Stimulated activated CD8-positive, alpha-beta memory T cell treated with anti-CD3 and anti-CD28 coated beads, Interleukin-15, amount 100 ng/mL, for 24 hours (primary cell): Measurements from ENCODE around the gene GTPBP3.

Experiments used
- DNase-seq: peaks from one replicate; pipeline ENCODE4 v3.0.0-alpha.2; 2020; ENCODE audit warnings: low read depth

Gene GTPBP3

DNA sequence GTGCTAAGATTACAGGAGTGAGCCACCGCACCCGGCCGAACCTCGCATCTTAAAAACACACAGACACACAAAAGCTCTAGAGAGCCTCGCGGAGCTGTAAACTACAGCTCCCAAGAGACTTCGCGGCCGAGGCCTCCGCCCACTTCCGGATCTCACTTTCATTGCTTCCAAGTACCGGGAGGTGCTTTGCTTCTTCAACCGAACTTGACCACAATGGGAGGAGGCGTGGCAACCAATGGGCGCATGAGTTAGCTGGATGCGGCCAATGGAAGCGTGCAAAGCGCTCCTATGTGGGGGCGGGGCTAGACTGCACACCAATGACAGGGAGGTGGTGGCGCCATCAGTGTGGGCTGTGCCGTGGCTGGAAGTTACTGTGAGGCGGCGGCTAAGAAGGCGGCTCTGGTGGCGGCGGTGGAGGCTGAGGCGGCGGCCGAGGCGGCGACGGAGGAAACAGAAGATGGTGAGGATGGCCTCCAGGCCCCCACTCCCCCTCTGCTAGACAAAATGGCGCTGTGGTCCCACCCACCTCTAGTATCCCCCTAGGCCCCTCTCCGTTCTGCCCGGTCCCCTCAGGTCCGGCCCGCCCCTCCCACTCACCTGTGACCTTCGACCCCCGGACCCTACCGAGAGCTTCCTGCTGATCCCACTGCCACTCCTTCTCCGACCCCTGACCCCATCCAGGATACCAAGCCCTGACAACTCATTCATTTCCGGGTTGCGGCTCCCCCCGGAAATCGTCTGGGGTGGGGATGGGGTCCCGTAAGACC, 28.0 kb upstream of the GTPBP3 start, which contains the start of gene DDA1:
TSS of gene DDA1 (plus strand) at position 366 of the 767 bp plus-strand sequence. CDS start at position 458, 92 bp downstream.
- DNase-seq, result peak; percentile 78

GRCh38 chr19:17309965-17310461, 27.3 kb upstream of the GTPBP3 start:
- no peak for DNase-seq

- no peak for DNase-seq
Measured at GRCh38 chr19:17311455-17312188, 25.7 kb upstream of the GTPBP3 start.

GRCh38 chr19:17312189-17313113, 24.9 kb upstream of the GTPBP3 start:
- DNase-seq, result no peak

- DNase-seq, result no peak
Measured at GRCh38 chr19:17314007-17314593, 23.3 kb upstream of the GTPBP3 start.

DNA sequence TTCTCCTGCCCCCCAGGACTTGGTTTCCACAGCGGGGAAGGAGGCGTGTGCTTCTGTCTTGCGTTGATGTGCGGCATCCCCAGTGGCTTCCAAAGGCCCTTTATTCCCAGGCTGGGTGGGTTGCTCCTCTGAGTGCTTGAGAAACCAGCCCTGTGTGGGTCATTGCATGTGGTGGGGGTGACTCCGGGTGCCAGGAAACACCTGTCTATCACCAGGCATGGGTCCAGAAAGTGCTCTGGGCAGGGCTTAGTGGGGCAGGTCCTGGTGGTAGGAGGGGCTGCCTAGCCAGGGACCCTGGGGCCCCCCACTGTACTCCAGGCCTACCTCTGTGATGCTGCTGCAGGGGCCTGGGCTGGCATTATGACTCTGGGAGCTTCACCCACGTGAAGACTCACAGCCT, 18.4 kb upstream of the GTPBP3 start:
- no peak for DNase-seq

DNA sequence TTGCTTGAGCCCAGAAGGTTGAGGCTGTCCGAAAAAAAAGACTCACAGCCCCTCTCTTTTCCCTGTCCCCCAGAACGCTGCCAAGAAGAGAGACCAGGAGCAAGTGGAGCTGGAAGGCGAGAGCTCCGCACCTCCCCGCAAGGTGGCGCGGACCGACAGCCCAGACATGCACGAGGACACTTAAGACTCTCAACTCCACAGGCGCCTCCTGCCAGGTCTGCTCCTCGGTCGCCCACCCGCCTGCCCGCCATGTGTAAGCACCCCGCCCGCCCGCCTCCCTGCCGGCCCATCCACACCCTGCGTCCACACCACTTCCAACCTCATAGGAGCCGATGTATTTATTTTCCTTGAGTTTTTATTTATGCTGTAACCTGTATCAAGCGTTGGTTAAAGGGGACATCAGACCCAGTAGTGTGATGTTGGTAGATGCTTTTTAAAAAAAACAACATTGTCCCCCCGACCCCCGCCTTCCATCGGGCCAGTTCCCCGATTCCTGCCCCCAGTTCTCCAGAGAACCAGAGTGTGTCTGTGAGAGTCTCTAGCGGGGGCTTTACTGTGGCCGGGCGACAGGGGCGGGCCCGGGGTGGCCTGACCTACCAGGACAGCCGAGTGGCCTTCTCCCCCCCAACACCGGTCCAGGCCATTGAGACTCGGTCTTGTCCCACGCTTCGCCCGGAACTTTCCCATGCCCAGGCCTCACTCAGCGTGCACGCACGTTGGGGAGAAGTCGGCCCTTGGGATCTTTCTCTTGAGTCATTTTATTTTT, 17.7 kb upstream of the GTPBP3 start:
- DNase-seq, result no peak

DNA sequence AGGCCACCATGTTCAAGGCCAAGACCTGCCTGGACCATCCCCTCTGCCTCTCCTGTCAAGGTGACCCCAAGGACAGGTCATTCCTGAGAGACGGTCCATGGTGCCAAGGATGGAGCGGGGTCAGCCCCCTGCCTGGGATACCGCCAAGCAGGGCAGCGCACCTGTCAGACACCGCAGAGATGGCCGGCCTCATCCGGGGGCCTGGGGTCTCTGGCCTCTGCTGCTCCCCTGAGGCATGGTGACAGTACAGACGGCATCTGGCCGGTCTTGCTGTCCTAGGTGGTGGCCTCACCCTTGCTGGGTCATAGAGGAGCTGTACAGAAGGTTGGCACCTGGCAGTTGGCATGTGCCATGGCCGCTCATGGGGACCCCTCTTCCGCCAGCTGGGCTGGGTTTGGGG, 16.9 kb upstream of the GTPBP3 start:
- DNase-seq, result no peak

DNA sequence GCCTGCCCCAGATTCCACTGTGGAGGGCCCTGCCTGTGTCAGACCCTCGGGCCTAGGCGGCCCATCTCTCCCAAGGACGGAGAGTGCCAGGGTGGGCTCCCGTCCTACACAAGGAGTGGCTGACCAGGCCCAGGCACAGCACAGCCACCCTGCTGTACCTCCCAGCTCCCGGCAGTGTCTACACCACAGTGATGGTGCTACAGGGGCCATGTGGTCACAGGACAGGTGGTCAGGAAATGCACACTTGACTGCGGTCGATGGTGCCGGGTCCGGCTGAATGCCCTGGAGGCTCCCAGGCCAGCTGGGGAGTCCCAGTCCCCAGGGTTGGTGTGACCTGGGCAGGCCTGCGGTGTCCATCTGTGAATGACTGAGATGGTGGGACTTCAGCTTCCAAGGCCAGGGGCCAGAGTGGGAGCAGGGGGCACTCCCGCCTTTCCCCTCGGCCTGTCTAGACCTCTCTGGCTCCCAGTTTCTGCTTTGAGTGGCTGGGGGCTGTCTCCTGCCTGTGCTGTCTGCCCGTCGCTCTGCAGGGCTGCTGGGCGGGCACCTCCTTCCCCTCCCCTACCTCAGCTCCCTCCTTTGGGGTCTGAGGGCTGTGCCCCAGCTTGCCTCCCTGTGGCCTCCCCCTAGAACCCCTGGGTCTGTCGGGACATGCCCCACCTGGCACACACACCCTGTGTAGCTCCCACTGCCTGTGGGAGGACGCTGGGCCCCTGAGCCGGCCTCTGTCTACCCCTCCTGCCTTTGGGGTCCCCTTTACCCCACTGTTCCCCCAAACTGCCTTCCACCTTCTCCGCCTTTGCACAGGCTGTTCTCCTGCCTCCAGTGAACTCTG, 15.5 kb upstream of the GTPBP3 start:
- no peak for DNase-seq

DNA sequence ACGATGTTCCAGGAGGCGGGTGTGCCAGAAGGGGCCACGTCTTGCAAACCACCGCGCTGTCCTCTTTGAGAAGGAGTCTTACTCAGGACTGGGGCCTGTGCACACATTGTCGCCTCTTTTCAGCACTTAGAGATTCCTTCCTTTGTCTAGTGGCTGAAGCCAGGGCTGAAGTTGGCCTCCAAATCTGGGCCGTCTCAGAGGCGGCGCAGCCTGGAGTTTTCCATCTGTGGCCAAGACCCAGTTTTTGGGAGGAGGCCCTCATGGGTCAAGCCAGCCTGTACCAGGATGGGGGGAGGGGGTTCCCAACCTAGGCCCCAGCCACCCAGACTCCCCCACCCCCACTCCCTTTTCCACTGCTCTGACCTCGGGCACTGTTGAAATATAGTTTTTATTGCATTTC, 14.5 kb upstream of the GTPBP3 start:
- no peak for DNase-seq

DNA sequence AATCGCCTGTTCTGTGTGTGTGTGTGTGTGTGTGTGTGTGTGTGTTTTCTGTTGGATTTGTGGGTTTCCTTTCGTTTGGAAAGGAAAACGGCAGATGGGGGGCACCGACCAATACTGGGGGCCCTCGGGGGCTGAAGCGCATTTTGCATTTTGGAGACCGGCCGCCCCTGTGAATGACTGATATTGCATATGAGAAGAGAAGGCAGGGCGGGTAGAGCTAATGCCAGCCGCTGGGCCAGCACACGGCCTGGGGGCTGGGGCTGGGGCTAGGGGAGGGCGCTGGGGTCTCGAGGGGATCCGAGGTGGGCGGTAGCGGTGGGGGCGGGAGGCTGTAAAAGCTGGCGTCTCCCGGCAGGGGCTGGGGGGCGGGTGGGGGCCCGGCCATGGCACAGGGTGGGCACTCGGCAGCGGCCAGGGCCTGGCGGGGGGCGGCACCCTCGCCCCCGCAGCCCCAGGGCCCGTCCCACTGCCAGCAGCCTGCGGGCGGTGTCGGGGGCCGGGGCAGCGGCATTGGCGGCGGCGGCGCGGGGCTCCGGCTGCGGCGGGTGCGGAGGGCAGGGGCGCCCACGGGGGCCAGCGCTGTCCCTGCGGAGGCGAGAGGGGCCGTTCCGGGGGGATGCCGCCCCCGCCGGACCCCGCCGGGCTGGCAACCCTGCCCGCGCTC, 13.9 kb upstream of the GTPBP3 start:
- DNase-seq, result no peak

DNA sequence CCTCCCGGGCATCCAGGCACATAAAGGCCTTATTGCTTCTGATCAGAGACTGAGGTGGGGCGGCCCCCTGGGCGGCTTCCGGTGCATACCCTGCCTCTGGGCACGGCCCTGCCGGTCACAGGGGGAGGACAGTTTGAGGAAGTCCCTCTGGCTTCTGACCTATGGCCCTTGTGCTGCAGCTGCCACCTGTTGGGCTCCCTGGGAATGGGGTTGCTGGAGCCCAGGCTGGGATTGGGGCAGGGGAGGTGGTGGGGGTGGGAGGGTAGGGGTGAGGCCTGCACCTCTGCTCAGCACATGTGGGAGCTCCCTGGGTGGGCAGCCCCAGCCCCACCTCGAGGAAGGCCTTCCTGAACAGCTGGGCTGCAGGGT, 13.4 kb upstream of the GTPBP3 start:
- DNase-seq, result no peak

GRCh38 chr19:17324357-17325114, 12.8 kb upstream of the GTPBP3 start:
- DNase-seq, result no peak

DNA sequence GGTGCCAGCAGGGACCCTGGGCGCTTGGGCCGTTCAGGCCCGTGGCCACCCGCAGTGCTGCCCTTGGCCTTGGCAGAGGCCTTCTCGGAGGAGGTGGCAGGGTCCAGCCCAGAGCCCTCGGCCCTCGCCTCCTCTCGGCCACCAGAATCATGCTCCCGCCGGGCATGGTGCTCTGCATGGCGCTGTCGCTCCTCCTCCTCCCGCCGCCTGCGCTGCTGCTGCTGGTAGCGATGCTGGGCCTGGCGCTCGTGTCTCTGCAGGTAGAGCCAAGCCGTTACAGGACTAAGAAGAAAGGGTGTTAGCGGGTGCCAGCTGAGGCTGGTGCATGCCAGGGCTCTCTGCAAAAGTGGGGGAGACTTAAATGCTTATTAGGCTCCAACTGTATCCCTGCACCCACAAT, 12.2 kb upstream of the GTPBP3 start:
- DNase-seq, result no peak

DNA sequence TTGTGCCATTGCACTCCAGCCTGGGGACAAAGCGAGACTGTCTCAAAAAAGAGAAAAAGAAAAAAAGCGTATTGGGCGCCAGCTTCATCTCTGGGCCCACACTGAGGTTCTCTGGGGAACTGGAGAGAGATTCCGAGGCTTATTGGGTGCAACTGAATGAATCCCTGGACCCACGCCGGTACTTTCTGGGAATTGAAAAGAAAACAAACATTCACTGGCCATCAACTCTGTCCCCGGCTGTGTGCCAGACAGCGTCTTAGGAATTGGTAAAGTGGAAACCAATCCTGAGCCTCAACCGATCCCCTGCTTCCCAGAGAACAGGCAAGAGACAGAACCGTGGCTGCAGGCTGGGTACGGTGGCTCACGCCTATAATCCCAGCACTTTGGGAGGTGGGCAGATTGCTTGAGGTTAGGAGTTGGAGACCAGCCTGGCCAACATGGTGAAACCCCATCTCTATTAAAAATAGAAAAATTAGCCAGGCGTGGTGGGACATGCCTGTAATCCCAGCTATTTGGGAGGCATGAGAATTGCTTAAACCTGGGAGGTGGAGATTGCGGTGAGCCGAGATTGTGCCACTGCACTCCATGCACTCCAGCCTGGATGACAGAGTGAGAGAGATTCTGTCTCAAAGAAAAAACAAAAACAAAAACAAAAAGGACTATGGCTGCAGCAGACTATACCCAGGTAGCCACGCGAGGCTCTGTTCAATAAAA, 11.3 kb upstream of the GTPBP3 start:
- no peak for DNase-seq

- DNase-seq, result no peak
Measured at GRCh38 chr19:17326595-17326966, 10.8 kb upstream of the GTPBP3 start.

GRCh38 chr19:17327068-17327653, 10.2 kb upstream of the GTPBP3 start:
- no peak for DNase-seq
